Measurements from ENCODE around the gene ZBTB18. TPM values are rescaled to one million over a fixed set of nuclear protein-coding genes. Genes with fewer than 3 reads are reported as not detected.

Gene ZBTB18
- total RNA-seq, 1 experiment from 2014 or later, result 9.5 TPM

- H3K4me2 ChIP-seq (ENCODE audit: low read depth, low read length, poor library complexity, severe bottlenecking), result no peak overlapping the region
- no peaks in the 10 kb centered on the region for H3K9me2 ChIP-seq (replicated peaks; ENCODE audit: insufficient read depth, low read length)
- no peak overlapping the region for H3K4me3 ChIP-seq (ENCODE audit: low read length)
- H3K4me1 ChIP-seq (ENCODE audit: low read length), result no peaks in the 10 kb centered on the region
- H3K36me3 ChIP-seq (ENCODE audit: insufficient read depth, low read length), result no peaks in the 10 kb centered on the region
- H2AFZ ChIP-seq (ENCODE audit: low read length), result no peak overlapping the region
- no peaks in the 10 kb centered on the region for H3K79me2 ChIP-seq (ENCODE audit: low read length)
- no peak overlapping the region for H3K9ac ChIP-seq (ENCODE audit: low read length)
- no peak overlapping the region for H3K27ac ChIP-seq (ENCODE audit: low read length)
- no peak for DNase-seq
- no peaks in the 10 kb centered on the region for H3K27me3 ChIP-seq (ENCODE audit: low read length)
- H4K20me1 ChIP-seq (ENCODE audit: insufficient read depth, low read depth, low read length), result no peaks in the 10 kb centered on the region
- no peaks in the 10 kb centered on the region for H3K9me3 ChIP-seq (ENCODE audit: low read length)
Measured at GRCh38 chr1:244060117-244060516, 9.0 kb downstream of the ZBTB18 start.

- H3K36me3 ChIP-seq (ENCODE audit: insufficient read depth, low read length), result no peaks in the 10 kb centered on the region
- no peaks in the 10 kb centered on the region for H4K20me1 ChIP-seq (ENCODE audit: insufficient read depth, low read depth, low read length)
- no peak overlapping the region for H3K9ac ChIP-seq (ENCODE audit: low read length)
- DNase-seq, result no peak
- no peaks in the 10 kb centered on the region for H3K79me2 ChIP-seq (ENCODE audit: low read length)
- H3K9me2 ChIP-seq (replicated peaks; ENCODE audit: insufficient read depth, low read length), result no peaks in the 10 kb centered on the region
- H3K4me3 ChIP-seq (ENCODE audit: low read length), result no peak overlapping the region
- H3K4me1 ChIP-seq (ENCODE audit: low read length), result no peaks in the 10 kb centered on the region
- no peaks in the 10 kb centered on the region for H3K27me3 ChIP-seq (ENCODE audit: low read length)
- H3K4me2 ChIP-seq (ENCODE audit: low read depth, low read length, poor library complexity, severe bottlenecking), result no peak overlapping the region
- H3K27ac ChIP-seq (ENCODE audit: low read length), result no peak overlapping the region
- H2AFZ ChIP-seq (ENCODE audit: low read length), result no peak overlapping the region
- no peaks in the 10 kb centered on the region for H3K9me3 ChIP-seq (ENCODE audit: low read length)
Measured at GRCh38 chr1:244060686-244061085, 9.6 kb downstream of the ZBTB18 start.

GRCh38 chr1:244062156-244062725 lies 11.2 kb downstream of the ZBTB18 start:
- H2AFZ ChIP-seq (ENCODE audit: low read length), result no peak overlapping the region
- H3K9ac ChIP-seq (ENCODE audit: low read length), result no peak overlapping the region
- no peak overlapping the region for H3K4me3 ChIP-seq (ENCODE audit: low read length)
- no peak for DNase-seq
- H3K27ac ChIP-seq (ENCODE audit: low read length), result no peak overlapping the region
- H4K20me1 ChIP-seq (ENCODE audit: insufficient read depth, low read depth, low read length), result no peaks in the 10 kb centered on the region
- H3K9me3 ChIP-seq (ENCODE audit: low read length), result no peaks in the 10 kb centered on the region
- H3K9me2 ChIP-seq (replicated peaks; ENCODE audit: insufficient read depth, low read length), result no peaks in the 10 kb centered on the region
- H3K36me3 ChIP-seq (ENCODE audit: insufficient read depth, low read length), result no peaks in the 10 kb centered on the region
- H3K27me3 ChIP-seq (ENCODE audit: low read length), result no peaks in the 10 kb centered on the region
- H3K4me1 ChIP-seq (ENCODE audit: low read length), result no peaks in the 10 kb centered on the region
- H3K4me2 ChIP-seq (ENCODE audit: low read depth, low read length, poor library complexity, severe bottlenecking), result no peak overlapping the region
- H3K79me2 ChIP-seq (ENCODE audit: low read length), result no peaks in the 10 kb centered on the region

- Histone ChIP-seq H3K27me3 (ENCODE audit: low read length) (no peaks in the 10 kb centered on the region), H3K4me2 (ENCODE audit: low read depth, low read length, poor library complexity, severe bottlenecking) (no peak overlapping the region), H3K4me3 (ENCODE audit: low read length) (no peak overlapping the region), H3K9ac (ENCODE audit: low read length) (no peak overlapping the region), H3K4me1 (ENCODE audit: low read length) (no peaks in the 10 kb centered on the region), H3K9me2 (replicated peaks; ENCODE audit: insufficient read depth, low read length) (no peaks in the 10 kb centered on the region), H3K27ac (ENCODE audit: low read length) (no peak overlapping the region), H4K20me1 (ENCODE audit: insufficient read depth, low read depth, low read length) (no peaks in the 10 kb centered on the region), H3K79me2 (ENCODE audit: low read length) (no peaks in the 10 kb centered on the region), H3K36me3 (ENCODE audit: insufficient read depth, low read length) (no peaks in the 10 kb centered on the region), H3K9me3 (ENCODE audit: low read length) (no peaks in the 10 kb centered on the region), H2AFZ (ENCODE audit: low read length) (no peak overlapping the region)
- DNase-seq, result no peak
Measured at GRCh38 chr1:244063498-244063897, 12.4 kb downstream of the ZBTB18 start.

GRCh38 chr1:244064621-244065020 lies 13.5 kb downstream of the ZBTB18 start:
- no peak overlapping the region for H3K4me3 ChIP-seq (ENCODE audit: low read length)
- no peaks in the 10 kb centered on the region for H3K9me3 ChIP-seq (ENCODE audit: low read length)
- H3K27me3 ChIP-seq (ENCODE audit: low read length), result no peaks in the 10 kb centered on the region
- H3K27ac ChIP-seq (ENCODE audit: low read length), result no peak overlapping the region
- H4K20me1 ChIP-seq (ENCODE audit: insufficient read depth, low read depth, low read length), result no peaks in the 10 kb centered on the region
- no peaks in the 10 kb centered on the region for H3K9me2 ChIP-seq (replicated peaks; ENCODE audit: insufficient read depth, low read length)
- no peaks in the 10 kb centered on the region for H3K36me3 ChIP-seq (ENCODE audit: insufficient read depth, low read length)
- DNase-seq, result no peak
- no peak overlapping the region for H3K9ac ChIP-seq (ENCODE audit: low read length)
- no peaks in the 10 kb centered on the region for H3K79me2 ChIP-seq (ENCODE audit: low read length)
- H2AFZ ChIP-seq (ENCODE audit: low read length), result no peak overlapping the region
- H3K4me2 ChIP-seq (ENCODE audit: low read depth, low read length, poor library complexity, severe bottlenecking), result no peak overlapping the region
- no peaks in the 10 kb centered on the region for H3K4me1 ChIP-seq (ENCODE audit: low read length)

- Histone ChIP-seq H3K27me3 (ENCODE audit: low read length) (no peaks in the 10 kb centered on the region), H3K79me2 (ENCODE audit: low read length) (no peaks in the 10 kb centered on the region), H3K9me3 (ENCODE audit: low read length) (no peaks in the 10 kb centered on the region), H3K9me2 (replicated peaks; ENCODE audit: insufficient read depth, low read length) (no peaks in the 10 kb centered on the region), H4K20me1 (ENCODE audit: insufficient read depth, low read depth, low read length) (no peaks in the 10 kb centered on the region), H3K4me3 (ENCODE audit: low read length) (no peak overlapping the region), H2AFZ (ENCODE audit: low read length) (no peak overlapping the region), H3K36me3 (ENCODE audit: insufficient read depth, low read length) (no peaks in the 10 kb centered on the region), H3K4me1 (ENCODE audit: low read length) (no peaks in the 10 kb centered on the region), H3K4me2 (ENCODE audit: low read depth, low read length, poor library complexity, severe bottlenecking) (no peak overlapping the region), H3K9ac (ENCODE audit: low read length) (no peak overlapping the region), H3K27ac (ENCODE audit: low read length) (no peak overlapping the region)
- no peak for DNase-seq
Measured at GRCh38 chr1:244065063-244065793, 14.1 kb downstream of the ZBTB18 start.

- H3K9ac ChIP-seq (ENCODE audit: low read length), result no peak overlapping the region
- H3K36me3 ChIP-seq (ENCODE audit: insufficient read depth, low read length), result no peaks in the 10 kb centered on the region
Measured at GRCh38 chr1:244065960-244066388, 14.9 kb downstream of the ZBTB18 start.

GRCh38 chr1:244066954-244067716 lies 16.1 kb downstream of the ZBTB18 start:
- no peak overlapping the region for H3K4me2 ChIP-seq (ENCODE audit: low read depth, low read length, poor library complexity, severe bottlenecking)

More at GRCh38 chr1:244065960-244066388, 14.9 kb downstream of the ZBTB18 start:
- Histone ChIP-seq H3K9me2 (replicated peaks; ENCODE audit: insufficient read depth, low read length) (no peaks in the 10 kb centered on the region), H4K20me1 (ENCODE audit: insufficient read depth, low read depth, low read length) (no peaks in the 10 kb centered on the region), H3K4me3 (ENCODE audit: low read length) (no peak overlapping the region), H2AFZ (ENCODE audit: low read length) (no peak overlapping the region), H3K79me2 (ENCODE audit: low read length) (no peaks in the 10 kb centered on the region), H3K4me1 (ENCODE audit: low read length) (no peaks in the 10 kb centered on the region), H3K4me2 (ENCODE audit: low read depth, low read length, poor library complexity, severe bottlenecking) (no peak overlapping the region), H3K27me3 (ENCODE audit: low read length) (no peaks in the 10 kb centered on the region), H3K27ac (ENCODE audit: low read length) (no peak overlapping the region), H3K9me3 (ENCODE audit: low read length) (no peaks in the 10 kb centered on the region)
- no peak for DNase-seq

More at GRCh38 chr1:244066954-244067716, 16.1 kb downstream of the ZBTB18 start:
- Histone ChIP-seq H3K27me3 (ENCODE audit: low read length) (no peaks in the 10 kb centered on the region), H3K79me2 (ENCODE audit: low read length) (no peaks in the 10 kb centered on the region), H3K4me3 (ENCODE audit: low read length) (no peak overlapping the region), H3K36me3 (ENCODE audit: insufficient read depth, low read length) (no peaks in the 10 kb centered on the region), H2AFZ (ENCODE audit: low read length) (no peak overlapping the region), H4K20me1 (ENCODE audit: insufficient read depth, low read depth, low read length) (no peaks in the 10 kb centered on the region), H3K4me1 (ENCODE audit: low read length) (no peaks in the 10 kb centered on the region), H3K9me3 (ENCODE audit: low read length) (no peaks in the 10 kb centered on the region), H3K9ac (ENCODE audit: low read length) (no peak overlapping the region), H3K9me2 (replicated peaks; ENCODE audit: insufficient read depth, low read length) (no peaks in the 10 kb centered on the region), H3K27ac (ENCODE audit: low read length) (no peak overlapping the region)
- no peak for DNase-seq

Measured in Karpas-422 (cell line).